Measurements from ENCODE around the gene P2RY14. TPM values are rescaled to one million over a fixed set of nuclear protein-coding genes. Genes with fewer than 3 reads are reported as not detected.

The P2RY14 gene
- total RNA-seq, 1 donor from 2014 or later = 1.6 TPM

DNA sequence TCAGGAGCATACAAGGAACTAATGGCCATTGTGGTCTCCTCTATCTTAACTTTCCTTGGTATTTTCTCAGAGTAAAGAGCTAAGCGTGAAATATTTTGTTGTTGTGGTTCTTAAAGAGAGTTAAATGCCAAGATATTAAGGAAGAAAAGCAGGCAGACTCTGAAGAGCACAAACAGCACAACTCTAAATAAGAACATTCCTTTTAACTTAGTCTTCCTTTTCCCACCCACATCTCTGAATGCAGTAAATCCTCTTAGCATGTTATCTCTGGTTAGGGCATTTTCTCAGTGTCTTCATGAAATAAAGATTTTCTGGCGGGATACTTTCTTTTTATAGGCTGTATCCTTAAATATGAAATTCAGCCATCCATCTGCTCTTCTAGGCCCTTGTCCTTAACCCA lies 36.8 kb upstream of the P2RY14 start:
- H3K4me1 ChIP-seq (ENCODE audit: control insufficient read depth in 3 of 3, insufficient read depth in 3 of 3, low read length in 3 of 3) = no peaks in the 10 kb centered on the region
- H3K4me3 ChIP-seq (ENCODE audit: low read length in 3 of 3) = no peak overlapping the region
- H3K9ac ChIP-seq (ENCODE audit: low read depth in 1 of 3, low read length in 3 of 3) = no peak overlapping the region
- no peaks in the 10 kb centered on the region for H3K27me3 ChIP-seq (ENCODE audit: control insufficient read depth in 3 of 3, insufficient read depth in 3 of 3, low read length in 3 of 3)
- H3K36me3 ChIP-seq (ENCODE audit: control insufficient read depth in 3 of 3, insufficient read depth in 3 of 3, low read length in 3 of 3) = no peaks in the 10 kb centered on the region
- H3K9me3 ChIP-seq (ENCODE audit: control insufficient read depth in 3 of 3, low read length in 3 of 3) = no peaks in the 10 kb centered on the region
- H3K27ac ChIP-seq (ENCODE audit: low read depth, low read length) = no peak overlapping the region

DNA sequence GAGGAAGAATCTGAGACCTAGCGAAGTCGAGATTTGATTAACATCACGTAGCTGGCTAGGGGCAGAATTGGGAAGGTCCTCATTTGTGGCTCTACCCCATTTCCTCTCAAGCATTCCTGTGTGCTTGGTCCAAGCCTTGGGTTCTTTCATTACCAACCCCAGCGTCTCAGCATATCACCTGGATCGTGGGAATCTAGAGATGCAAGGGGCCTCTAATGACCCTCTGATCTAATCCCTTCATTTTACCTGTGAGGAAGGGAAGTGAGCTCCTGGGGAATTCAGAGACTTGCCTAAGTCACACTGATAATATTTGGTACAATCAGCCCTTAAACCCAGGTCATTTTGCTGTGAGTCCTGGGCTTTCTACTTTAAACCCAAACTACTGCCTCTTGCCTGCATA lies 36.3 kb upstream of the P2RY14 start:
- Histone ChIP-seq H3K9me3 (ENCODE audit: control insufficient read depth in 3 of 3, low read length in 3 of 3) (no peaks in the 10 kb centered on the region), H3K27me3 (ENCODE audit: control insufficient read depth in 3 of 3, insufficient read depth in 3 of 3, low read length in 3 of 3) (no peaks in the 10 kb centered on the region), H3K36me3 (ENCODE audit: control insufficient read depth in 3 of 3, insufficient read depth in 3 of 3, low read length in 3 of 3) (no peaks in the 10 kb centered on the region), H3K4me3 (ENCODE audit: low read length in 3 of 3) (no peak overlapping the region), H3K9ac (ENCODE audit: low read depth in 1 of 3, low read length in 3 of 3) (no peak overlapping the region), H3K4me1 (ENCODE audit: control insufficient read depth in 3 of 3, insufficient read depth in 3 of 3, low read length in 3 of 3) (no peaks in the 10 kb centered on the region), H3K27ac (ENCODE audit: low read depth, low read length) (no peak overlapping the region)

DNA sequence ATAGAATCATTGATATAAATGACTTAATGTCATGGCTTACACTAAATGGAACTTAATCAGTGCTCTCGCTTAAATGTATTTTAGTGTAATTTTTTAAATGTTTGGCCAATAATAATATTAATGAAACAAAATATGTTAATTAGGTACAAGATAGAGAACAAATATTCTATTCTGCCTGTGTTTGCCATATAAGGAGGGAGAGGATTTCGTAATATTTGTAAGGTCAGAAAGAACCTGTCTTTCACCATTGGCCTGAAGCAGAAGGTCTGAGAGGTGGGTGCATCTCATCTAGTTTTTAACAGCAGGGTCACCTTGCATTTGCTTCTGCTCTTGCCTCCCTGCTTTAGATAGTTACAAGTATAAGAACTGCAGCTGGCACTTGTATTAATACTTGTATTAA lies 35.8 kb upstream of the P2RY14 start:
- Histone ChIP-seq H3K4me3 (ENCODE audit: low read length in 3 of 3) (no peak overlapping the region), H3K36me3 (ENCODE audit: control insufficient read depth in 3 of 3, insufficient read depth in 3 of 3, low read length in 3 of 3) (no peaks in the 10 kb centered on the region), H3K27ac (ENCODE audit: low read depth, low read length) (no peak overlapping the region)

DNA sequence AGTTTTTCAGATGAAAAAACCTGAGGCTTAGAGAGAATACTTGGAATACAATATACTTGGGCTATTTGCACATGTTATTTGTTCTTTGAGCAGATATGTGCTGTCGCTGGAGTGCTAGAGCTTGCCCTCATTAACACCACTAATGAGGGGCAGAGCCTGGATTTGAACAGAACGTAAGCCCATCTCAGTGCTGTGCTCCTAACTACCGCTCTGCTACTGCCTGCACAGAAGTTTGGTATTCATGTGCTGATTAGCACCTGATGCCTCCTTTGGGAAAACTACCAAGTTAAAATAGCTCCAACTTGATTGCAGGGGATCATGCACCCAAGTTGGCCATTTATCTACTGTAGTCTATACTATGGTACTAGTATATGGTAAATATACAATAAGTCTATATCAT lies 34.6 kb upstream of the P2RY14 start:
- H3K4me1 ChIP-seq (ENCODE audit: control insufficient read depth in 3 of 3, insufficient read depth in 3 of 3, low read length in 3 of 3) = no peaks in the 10 kb centered on the region
- no peaks in the 10 kb centered on the region for H3K36me3 ChIP-seq (ENCODE audit: control insufficient read depth in 3 of 3, insufficient read depth in 3 of 3, low read length in 3 of 3)
- H3K4me3 ChIP-seq (ENCODE audit: low read length in 3 of 3) = no peak overlapping the region
- H3K27me3 ChIP-seq (ENCODE audit: control insufficient read depth in 3 of 3, insufficient read depth in 3 of 3, low read length in 3 of 3) = no peaks in the 10 kb centered on the region
- no peaks in the 10 kb centered on the region for H3K9me3 ChIP-seq (ENCODE audit: control insufficient read depth in 3 of 3, low read length in 3 of 3)
- no peak overlapping the region for H3K27ac ChIP-seq (ENCODE audit: low read depth, low read length)
- H3K9ac ChIP-seq (ENCODE audit: low read depth in 1 of 3, low read length in 3 of 3) = no peak overlapping the region

More for the DNA sequence above, 35.8 kb upstream of the P2RY14 start:
- Histone ChIP-seq H3K4me1 (ENCODE audit: control insufficient read depth in 3 of 3, insufficient read depth in 3 of 3, low read length in 3 of 3) (no peaks in the 10 kb centered on the region), H3K27me3 (ENCODE audit: control insufficient read depth in 3 of 3, insufficient read depth in 3 of 3, low read length in 3 of 3) (no peaks in the 10 kb centered on the region), H3K9me3 (ENCODE audit: control insufficient read depth in 3 of 3, low read length in 3 of 3) (no peaks in the 10 kb centered on the region), H3K9ac (ENCODE audit: low read depth in 1 of 3, low read length in 3 of 3) (no peak overlapping the region)

DNA sequence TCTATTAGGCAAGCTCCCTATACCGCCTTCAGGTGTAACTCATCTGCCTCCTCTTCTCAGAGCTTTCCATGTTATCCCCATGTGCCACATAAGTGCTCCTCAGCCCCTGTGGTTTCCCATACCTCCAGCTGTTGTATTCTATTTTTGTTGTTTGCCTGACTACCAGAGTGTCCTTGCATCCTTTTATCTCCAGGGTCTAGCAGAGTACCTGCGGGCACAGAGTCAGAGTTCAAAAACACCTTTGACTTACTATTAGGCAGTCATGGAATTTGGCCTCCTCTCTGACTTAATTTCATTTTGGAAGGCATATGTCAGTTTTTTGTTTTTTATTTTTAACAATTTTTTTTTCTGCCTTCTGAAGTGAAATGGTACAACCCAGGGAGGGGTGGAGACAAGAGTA lies 31.2 kb upstream of the P2RY14 start:
- Histone ChIP-seq H3K9me3 (ENCODE audit: control insufficient read depth in 3 of 3, low read length in 3 of 3) (no peaks in the 10 kb centered on the region), H3K36me3 (ENCODE audit: control insufficient read depth in 3 of 3, insufficient read depth in 3 of 3, low read length in 3 of 3) (no peaks in the 10 kb centered on the region), H3K9ac (ENCODE audit: low read depth in 1 of 3, low read length in 3 of 3) (no peak overlapping the region), H3K4me3 (ENCODE audit: low read length in 3 of 3) (no peak overlapping the region), H3K4me1 (ENCODE audit: control insufficient read depth in 3 of 3, insufficient read depth in 3 of 3, low read length in 3 of 3) (peaks cover 0 to 2% (median 0%) of the 10 kb centered on the region in 3 donors), H3K27me3 (ENCODE audit: control insufficient read depth in 3 of 3, insufficient read depth in 3 of 3, low read length in 3 of 3) (no peaks in the 10 kb centered on the region), H3K27ac (ENCODE audit: low read depth, low read length) (no peak overlapping the region)

DNA sequence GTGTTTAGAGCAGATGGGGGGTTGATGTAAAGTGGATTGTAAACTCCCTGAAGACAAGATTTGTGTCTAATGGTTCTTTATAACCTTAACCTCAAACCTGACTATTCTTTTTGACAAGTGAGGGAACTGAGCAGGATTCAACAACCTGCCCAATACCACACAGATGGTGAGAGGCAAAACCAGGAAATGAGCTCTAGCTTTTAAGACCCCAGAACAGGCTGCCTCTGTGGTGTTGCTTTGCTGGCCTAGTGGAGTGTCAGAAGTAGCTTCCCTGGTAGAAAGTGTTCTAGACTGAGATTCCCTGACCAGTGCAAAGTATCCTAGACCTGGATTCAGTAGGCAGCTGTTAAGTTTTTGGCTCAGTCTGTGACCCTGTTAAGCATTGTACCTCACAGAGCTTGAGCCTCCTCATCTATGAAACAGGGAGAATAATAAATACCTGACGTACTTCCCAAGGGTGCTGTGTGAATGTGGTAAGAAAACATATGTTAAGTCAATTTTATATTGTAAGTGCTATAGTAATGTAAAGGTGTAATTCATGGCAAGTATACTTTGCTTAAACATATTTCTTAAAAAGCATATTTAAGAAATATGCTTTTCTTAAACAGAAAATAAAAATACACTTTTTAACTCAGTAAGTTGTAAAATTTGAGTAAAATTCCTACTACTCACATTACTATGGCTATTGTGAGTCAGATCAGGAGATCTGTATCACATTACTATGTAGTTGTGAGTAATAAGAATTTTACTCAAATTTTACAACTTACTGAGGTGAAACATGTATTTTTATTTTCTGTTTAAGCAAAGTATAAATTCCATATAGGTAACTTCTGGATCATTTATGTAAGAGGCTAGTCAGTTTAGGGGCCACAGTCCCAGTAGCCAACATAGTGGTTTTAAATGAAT lies 29.5 kb upstream of the P2RY14 start:
- no peak overlapping the region for H3K27ac ChIP-seq (ENCODE audit: low read depth, low read length)
- no peaks in the 10 kb centered on the region for H3K27me3 ChIP-seq (ENCODE audit: control insufficient read depth in 3 of 3, insufficient read depth in 3 of 3, low read length in 3 of 3)
- H3K9ac ChIP-seq (ENCODE audit: low read depth in 1 of 3, low read length in 3 of 3) = no peak overlapping the region
- H3K36me3 ChIP-seq (ENCODE audit: control insufficient read depth in 3 of 3, insufficient read depth in 3 of 3, low read length in 3 of 3) = no peaks in the 10 kb centered on the region
- H3K4me1 ChIP-seq (ENCODE audit: control insufficient read depth in 3 of 3, insufficient read depth in 3 of 3, low read length in 3 of 3) = peaks cover 0 to 2% (median 0%) of the 10 kb centered on the region in 3 donors
- no peaks in the 10 kb centered on the region for H3K9me3 ChIP-seq (ENCODE audit: control insufficient read depth in 3 of 3, low read length in 3 of 3)
- no peak overlapping the region for H3K4me3 ChIP-seq (ENCODE audit: low read length in 3 of 3)

DNA sequence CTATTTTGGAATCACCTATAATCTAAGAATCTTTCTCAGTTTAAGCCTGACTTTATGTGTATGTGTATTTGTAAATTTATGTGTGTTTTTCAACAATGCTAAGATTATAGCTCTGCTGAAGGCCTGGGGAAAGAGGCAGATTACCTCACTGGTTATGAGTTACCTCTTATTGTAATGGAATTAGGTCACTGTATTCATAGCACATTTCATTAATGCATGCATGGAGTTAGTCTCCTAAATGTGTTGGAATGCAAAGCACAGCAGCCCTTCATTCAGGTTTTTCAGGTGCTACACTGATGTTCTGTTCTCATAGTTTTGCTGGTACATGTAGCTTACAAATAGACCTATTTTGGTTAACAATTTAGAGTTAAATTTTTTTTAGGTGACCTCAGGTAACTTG lies 28.8 kb upstream of the P2RY14 start:
- Histone ChIP-seq H3K4me3 (ENCODE audit: low read length in 3 of 3) (no peak overlapping the region), H3K27me3 (ENCODE audit: control insufficient read depth in 3 of 3, insufficient read depth in 3 of 3, low read length in 3 of 3) (no peaks in the 10 kb centered on the region), H3K36me3 (ENCODE audit: control insufficient read depth in 3 of 3, insufficient read depth in 3 of 3, low read length in 3 of 3) (no peaks in the 10 kb centered on the region), H3K27ac (ENCODE audit: low read depth, low read length) (no peak overlapping the region), H3K4me1 (ENCODE audit: control insufficient read depth in 3 of 3, insufficient read depth in 3 of 3, low read length in 3 of 3) (peaks cover 0 to 2% (median 0%) of the 10 kb centered on the region in 3 donors), H3K9ac (ENCODE audit: low read depth in 1 of 3, low read length in 3 of 3) (no peak overlapping the region), H3K9me3 (ENCODE audit: control insufficient read depth in 3 of 3, low read length in 3 of 3) (no peaks in the 10 kb centered on the region)

DNA sequence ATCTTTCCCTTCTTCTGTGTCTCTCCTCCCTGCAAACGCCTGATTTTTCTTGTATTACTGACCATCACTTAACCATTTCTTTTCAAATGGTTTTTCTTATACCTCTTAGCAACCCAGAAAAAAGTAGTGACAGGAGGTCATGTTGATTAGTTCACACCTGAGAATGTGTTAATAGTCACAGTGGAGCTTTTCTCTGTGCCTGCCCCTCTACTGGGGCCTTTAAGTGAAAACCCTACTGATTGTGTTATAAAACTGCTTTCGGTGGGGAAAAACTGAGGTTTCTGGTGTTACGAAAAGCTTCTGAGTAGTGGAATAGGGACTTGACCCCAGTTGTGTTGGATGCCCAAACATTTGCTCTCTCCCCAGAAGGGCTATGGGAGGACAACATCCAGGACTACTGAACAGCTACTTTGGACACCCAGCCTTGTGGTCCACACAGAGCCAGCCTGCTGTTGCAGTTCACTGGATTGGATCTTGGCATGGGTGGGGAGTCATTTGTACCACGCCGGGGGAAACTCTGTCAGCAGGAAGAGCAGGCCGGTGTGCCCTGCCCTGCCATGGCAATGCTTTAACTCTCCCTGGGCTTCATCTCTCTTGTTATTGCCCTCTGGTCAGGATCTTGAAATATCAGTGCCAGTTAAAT lies 27.9 kb upstream of the P2RY14 start:
- Histone ChIP-seq H3K27ac (ENCODE audit: low read depth, low read length) (no peak overlapping the region), H3K36me3 (ENCODE audit: control insufficient read depth in 3 of 3, insufficient read depth in 3 of 3, low read length in 3 of 3) (no peaks in the 10 kb centered on the region), H3K4me3 (ENCODE audit: low read length in 3 of 3) (no peak overlapping the region), H3K9ac (ENCODE audit: low read depth in 1 of 3, low read length in 3 of 3) (no peak overlapping the region), H3K9me3 (ENCODE audit: control insufficient read depth in 3 of 3, low read length in 3 of 3) (no peaks in the 10 kb centered on the region), H3K4me1 (ENCODE audit: control insufficient read depth in 3 of 3, insufficient read depth in 3 of 3, low read length in 3 of 3) (peaks cover 0 to 2% (median 0%) of the 10 kb centered on the region in 3 donors), H3K27me3 (ENCODE audit: control insufficient read depth in 3 of 3, insufficient read depth in 3 of 3, low read length in 3 of 3) (no peaks in the 10 kb centered on the region)

DNA sequence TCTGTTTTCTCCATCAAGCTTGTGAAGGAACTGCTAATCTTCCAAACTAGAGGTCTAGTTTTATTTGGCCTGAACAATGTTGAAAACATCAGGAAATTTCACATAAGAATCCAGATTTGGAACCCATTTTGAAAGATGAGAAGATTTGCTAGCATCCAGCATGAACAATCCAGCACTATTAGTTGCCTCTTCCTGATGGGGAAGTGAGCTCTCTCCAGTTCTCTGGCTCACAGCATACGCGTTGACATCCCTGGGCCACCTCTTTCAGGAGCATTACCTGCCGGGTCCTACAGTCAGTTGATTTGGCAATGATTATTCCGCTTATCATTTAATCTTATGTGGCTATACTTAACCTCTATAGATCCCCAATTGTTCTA lies 27.4 kb upstream of the P2RY14 start:
- H3K27ac ChIP-seq (ENCODE audit: low read depth, low read length) = no peak overlapping the region

DNA sequence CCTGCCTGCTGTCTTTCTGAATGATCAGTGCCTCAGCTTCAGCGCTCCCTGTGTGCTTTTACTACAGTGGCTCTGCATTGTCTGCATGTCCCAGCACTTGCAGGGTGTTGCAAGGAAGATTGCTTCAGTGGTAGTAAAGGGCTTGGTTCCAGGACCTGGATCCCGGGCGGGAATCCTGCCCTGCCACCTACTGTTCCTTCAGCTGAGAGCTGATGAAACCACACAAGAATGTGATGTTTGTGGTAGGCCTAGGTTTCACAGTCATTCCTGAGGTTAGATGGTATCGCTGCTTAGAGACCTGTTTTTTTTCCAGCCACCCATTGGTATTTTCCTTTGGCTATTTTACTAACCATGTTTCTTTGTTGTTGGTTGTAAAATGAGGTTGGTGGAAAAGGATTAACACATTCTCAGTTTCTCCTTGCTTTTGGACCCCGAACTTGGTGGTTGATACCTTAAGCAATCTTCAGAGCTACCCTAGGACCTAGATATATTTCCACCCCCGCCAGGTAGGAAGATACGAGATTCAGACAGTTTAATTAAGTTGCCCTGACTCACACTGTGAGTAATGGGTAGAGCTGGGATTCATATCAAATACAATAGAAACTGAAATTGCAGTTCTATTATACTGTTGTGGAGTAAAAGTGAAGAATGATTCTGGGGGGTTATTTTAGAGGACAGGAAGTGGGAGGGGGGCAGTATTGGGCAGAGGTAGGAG lies 26.9 kb upstream of the P2RY14 start:
- Histone ChIP-seq H3K4me3 (ENCODE audit: low read length in 3 of 3) (no peak overlapping the region), H3K36me3 (ENCODE audit: control insufficient read depth in 3 of 3, insufficient read depth in 3 of 3, low read length in 3 of 3) (no peaks in the 10 kb centered on the region), H3K9me3 (ENCODE audit: control insufficient read depth in 3 of 3, low read length in 3 of 3) (no peaks in the 10 kb centered on the region), H3K9ac (ENCODE audit: low read depth in 1 of 3, low read length in 3 of 3) (no peak overlapping the region), H3K4me1 (ENCODE audit: control insufficient read depth in 3 of 3, insufficient read depth in 3 of 3, low read length in 3 of 3) (peaks cover 0 to 2% (median 0%) of the 10 kb centered on the region in 3 donors), H3K27ac (ENCODE audit: low read depth, low read length) (no peak overlapping the region), H3K27me3 (ENCODE audit: control insufficient read depth in 3 of 3, insufficient read depth in 3 of 3, low read length in 3 of 3) (no peaks in the 10 kb centered on the region)

More for the DNA sequence above, 27.4 kb upstream of the P2RY14 start:
- Histone ChIP-seq H3K9ac (ENCODE audit: low read depth in 1 of 3, low read length in 3 of 3) (no peak overlapping the region), H3K4me1 (ENCODE audit: control insufficient read depth in 3 of 3, insufficient read depth in 3 of 3, low read length in 3 of 3) (peaks cover 0 to 2% (median 0%) of the 10 kb centered on the region in 3 donors), H3K4me3 (ENCODE audit: low read length in 3 of 3) (no peak overlapping the region), H3K27me3 (ENCODE audit: control insufficient read depth in 3 of 3, insufficient read depth in 3 of 3, low read length in 3 of 3) (no peaks in the 10 kb centered on the region), H3K36me3 (ENCODE audit: control insufficient read depth in 3 of 3, insufficient read depth in 3 of 3, low read length in 3 of 3) (no peaks in the 10 kb centered on the region), H3K9me3 (ENCODE audit: control insufficient read depth in 3 of 3, low read length in 3 of 3) (no peaks in the 10 kb centered on the region)
